ENCODE measurements around the gene THY1.
"Not testable (repeated sequence)": the region's sequence is repeated elsewhere in the genome, so short reads cannot be mapped to it uniquely, and the experiment has no call there.

Gene THY1

DNA sequence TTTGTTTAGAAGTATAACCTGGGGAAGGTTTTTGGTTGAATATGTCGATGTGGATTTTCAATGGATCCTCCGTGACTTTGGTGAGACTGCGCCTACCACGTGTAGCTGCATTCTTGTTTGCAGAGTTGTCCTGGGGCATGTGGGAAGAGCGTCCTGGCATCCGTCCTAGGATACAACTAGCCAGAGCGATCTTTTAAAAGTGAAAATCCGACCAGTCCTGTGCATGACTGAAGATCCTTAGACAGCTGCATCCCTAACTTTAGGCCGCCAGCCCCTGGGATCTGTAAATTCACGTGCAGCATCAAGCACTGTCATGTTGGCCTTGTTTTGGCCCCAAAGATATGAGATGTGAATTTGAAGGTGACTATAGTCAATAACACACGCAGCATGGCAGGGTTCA, 22.4 kb upstream of the THY1 start:
- no peak for DNase-seq (ENCODE audit: low spot score)

DNA sequence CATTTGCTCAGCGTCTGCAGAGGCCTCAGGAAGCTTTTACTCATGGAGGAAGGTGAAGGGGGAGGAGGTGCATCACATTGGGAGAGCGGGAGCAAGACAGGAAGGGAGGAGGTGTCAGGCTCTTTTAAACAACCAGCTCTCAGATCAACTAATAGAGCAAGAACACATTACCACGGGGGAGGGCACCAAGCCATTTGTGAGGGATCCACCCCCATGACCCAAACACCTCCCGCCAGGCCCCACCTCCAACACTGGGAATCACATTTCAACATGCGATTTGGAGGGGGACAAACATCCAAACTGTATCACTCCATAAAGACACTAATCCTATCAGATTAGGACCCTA, 18.9 kb upstream of the THY1 start:
- no peak for DNase-seq (ENCODE audit: low spot score)

DNA sequence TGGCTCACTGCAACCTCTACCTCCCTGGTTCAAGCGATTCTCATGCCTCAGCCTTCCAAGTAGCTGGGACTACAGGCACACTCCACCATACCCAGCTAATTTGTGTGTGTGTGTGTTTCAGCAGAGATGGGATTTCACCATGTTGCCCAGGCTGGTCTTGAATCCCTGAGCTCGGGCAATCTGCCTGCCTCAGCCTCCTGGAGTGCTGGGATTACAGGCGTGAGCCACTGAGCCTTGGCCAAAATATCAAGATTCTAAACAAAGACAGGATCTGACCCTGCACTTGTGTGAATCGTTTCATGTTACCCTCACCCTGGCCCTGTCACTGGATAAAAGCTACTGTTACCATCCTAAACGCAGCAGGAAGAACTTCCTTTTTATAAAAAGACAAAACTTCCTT, 15.6 kb upstream of the THY1 start:
- no peak for DNase-seq (ENCODE audit: low spot score)

DNA sequence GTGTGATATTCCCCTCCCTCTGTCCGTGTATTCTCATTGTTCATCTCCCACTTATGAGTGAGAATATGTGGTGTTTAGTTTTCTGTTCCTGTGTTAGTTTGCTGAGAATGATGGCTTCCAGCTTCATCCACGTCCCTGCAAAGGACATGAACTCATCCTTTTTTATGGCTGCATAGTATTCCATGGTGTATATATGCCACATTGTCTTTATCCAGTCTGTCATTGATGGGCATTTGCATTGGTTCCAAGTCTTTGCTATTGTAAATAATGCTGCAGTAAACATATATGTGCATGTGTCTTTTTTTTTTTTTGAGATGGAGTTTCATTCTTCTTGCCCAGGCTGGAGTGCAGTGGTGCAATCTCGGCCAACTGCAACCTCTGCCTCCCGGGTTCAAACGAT, 14.5 kb upstream of the THY1 start:
- DNase-seq (ENCODE audit: low spot score): not testable (repeated sequence)

DNA sequence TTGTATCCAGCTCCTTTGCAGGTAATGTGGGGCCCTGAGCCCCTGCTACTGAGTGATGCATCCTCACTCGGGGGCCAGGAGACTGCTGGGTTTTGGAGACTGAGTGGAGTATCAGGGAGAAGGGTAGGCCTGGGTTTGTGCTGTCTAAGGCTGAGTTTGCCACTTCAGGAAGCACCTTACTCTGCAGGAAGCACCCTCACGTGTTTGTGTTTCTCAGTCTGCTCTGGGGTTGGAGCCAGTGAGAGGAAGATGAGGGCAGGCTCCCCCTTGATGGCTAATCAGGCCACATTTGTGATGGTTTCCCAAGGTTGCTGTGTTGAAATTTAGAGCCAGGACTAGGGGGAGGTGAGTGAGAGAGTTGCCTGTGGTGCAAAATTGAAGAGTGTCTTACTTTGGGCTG, 13.7 kb upstream of the THY1 start:
- DNase-seq (ENCODE audit: low spot score): no peak

DNA sequence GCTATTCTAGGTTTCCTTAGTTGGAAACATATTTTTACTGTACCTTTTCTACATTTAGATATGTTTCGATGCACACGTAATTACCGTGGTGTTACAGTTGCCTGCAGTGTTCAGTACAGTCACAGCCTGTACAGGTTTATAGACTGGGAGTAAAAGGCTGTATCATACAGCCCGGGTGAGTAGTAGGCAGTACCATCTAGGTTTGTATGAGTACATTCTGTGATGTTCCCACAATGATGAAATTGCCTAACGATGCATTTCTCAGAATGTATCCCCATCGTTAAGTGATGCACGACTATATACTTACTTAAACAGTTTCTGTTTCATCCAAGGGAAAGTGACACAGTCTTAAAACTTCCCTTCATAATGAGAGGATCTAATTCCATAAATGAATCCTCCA, 13.1 kb upstream of the THY1 start:
- DNase-seq (ENCODE audit: low spot score): no peak

DNA sequence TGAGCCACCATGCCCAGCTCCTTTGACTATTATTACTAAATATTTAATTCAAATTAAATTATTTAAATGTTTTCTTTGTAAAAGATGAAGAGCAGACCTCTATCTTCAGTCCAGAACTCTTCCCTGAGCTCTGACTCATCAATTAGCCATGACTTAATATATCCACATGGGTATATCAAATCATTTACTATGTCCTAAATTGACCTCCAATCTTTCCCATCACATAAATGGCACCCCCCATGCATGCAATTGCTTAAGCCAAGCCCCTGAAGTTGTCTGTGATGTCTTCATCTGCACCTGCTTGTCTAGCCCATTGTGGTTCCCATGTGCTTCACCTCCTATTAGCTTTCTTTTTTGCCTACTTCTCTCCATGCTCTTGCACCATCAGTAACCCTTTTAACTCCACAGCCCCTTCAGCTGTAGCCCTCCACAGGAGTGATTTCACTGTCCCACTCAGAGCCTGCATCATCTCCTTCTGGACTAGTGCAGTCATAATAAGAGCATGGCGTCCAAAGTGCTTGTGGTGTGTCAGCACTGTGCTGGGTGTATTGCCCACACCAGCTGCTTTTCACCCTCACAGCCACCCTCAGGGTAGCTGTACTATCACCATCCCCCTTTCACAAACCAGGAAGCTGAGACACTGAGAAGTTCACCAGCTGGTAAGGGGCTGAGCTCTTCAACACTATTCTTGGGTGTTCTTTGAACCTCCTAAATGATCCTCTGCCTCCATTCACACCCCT, 11.8 kb upstream of the THY1 start:
- no peak for DNase-seq (ENCODE audit: low spot score)

DNA sequence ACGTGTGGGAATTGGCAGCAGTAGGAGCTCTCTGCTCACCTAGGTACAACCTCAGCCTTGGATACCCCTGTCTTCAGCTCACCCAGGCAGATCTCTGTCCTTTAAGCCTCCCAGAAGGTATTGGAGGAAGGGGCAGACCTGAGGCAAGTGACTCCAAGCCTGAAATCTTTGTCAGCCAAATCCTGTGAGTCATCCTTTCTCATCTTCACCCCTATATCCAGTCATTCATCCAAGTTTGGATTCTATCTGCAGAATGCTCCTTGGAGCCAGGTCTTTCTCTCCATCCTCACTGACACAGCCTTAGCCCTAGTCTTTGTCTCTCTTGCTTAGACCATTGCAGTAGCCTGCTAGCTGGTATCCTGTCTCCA, 10.4 kb upstream of the THY1 start:
- no peak for DNase-seq (ENCODE audit: low spot score)

DNA sequence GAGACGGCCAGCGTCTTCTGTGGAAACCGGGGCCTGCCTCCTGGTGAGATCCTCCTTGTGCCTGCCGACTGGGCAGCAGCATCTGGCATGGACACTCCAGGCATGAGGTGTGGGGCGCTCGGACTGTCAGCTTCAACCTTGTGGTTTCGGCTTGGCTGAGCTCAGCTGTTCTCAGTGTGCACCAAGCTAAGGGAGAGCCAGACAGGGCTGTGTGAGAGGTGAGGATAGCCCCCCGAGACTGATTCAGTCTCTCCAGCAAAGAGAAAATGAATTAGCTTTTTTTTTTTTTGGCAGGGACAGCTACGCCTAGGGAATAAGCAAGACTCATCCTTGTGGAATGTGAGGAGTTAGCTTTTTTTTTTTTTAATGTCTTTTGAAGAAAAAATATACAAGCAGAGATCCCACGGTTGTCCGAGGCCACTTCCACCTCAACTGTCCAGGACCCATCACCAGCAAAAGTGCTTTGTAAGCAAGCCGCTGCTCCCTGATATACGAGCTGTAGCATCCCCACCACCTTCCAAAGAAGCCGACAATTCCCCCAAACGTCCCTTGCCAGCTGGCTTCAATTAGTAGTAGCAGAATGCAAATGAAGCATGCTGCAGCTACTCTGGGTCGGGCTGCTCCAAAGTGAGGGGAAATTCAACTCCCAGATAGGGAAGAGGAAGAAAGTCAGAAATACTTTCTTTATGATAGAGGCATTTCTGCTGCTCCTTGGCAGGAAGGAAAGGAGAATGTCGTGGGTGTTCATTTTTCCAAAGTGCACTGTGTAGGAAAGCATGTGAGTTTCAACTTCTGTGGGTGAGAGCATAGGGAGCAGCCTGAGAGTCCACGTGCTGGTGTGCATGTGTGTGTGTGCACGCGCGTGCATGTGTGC, 9.7 kb upstream of the THY1 start:
- DNase-seq (ENCODE audit: low spot score): no peak

DNA sequence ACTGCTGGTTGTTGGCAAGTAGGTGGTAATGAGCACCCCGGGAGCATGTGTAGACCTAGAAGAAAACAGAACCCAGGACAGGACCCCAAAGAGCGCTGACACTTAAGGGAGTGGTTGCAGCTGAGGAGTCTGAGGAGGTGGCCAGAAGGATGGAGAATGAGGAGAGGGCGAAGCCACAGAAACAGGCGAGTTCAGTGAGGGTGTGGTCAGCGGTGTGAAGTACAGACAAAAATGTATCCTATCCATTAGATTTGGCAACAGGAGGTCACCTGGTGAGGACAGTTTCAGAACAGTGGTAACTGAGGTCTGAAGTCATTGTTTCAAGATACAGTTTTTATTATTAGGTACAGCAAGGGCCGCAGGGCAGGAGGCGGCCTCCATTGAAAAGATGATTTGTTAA, 8.6 kb upstream of the THY1 start:
- DNase-seq (ENCODE audit: low spot score): no peak

DNA sequence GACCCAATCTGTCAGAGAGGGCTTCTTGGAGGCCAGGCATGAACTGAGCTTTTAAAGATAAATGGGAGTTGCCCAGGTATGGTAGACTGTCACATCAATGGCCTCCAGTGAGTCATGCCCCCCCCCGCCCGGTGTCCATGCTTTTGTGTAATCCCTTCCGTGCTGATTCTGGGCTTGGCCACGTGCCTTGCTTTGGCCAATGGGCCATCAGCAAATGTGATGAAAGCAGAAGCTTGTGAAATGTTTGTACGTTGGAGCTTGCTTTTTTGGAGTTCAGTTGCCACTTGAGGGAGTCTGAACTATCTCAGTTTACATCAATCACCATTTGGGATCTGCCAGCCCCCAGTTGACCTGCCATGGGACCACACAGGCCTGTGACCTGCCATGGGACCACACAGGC, 4.3 kb upstream of the THY1 start:
- no peak for DNase-seq (ENCODE audit: low spot score)

DNA sequence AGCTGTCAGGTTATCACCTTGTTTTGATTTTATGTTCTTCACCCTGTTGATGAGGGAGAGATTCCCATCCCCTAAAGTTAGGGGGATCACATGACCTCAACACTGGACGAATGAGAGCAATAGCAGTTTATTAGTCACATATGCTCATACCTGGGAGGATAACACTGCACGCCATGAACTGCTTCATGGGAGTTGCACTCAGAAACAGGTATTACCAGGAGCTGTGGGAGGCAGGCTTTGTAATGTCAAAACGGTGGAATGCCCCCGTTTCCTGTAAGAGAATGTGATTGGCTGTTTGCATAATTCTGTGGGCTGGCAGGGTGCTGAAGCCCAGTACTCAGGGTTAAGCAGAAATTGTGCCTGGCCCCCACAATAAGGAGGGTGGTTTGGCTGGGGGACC, 3.2 kb upstream of the THY1 start:
- no peak for DNase-seq (ENCODE audit: low spot score)

DNA sequence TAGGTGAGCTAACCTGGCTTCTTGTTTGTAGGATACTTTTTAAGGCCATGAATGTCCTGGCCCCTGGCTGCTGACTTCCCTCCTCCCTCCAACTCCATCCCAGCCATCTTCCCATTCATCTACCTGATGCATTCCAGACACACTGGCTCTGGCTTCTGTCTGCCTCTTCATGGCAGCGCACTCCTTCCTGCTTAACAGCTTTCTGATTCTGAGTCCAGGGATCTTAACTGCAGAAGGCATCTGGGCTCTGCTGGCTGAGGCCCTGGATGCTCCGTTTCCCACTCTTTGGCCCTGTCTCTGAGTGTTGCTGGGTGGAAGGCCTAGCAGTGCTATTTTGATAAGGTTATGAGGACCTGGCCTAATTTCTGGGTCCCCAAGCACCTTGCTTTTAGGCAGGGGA, 1.8 kb upstream of the THY1 start:
- DNase-seq (ENCODE audit: low spot score): no peak

DNA sequence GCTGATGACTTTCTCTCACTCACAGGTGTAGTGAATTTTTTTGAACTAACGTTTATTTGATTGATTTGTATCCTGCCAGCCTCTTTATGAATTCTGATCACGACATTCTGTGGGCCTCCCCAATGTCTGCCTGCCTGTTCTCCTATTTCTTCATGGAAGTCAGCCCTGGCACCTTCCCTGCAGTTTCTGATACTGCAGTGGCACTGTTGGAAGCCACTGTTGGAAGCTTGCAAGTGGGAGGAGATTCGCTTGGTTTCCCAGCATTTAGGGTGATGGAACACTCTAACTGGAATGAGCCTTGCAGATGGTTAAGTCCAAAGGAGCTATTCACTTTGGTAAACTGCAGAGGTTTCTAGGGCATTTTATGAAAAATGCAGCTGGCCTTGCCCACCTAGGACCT, 1.3 kb upstream of the THY1 start:
- no peak for DNase-seq (ENCODE audit: low spot score)

DNA sequence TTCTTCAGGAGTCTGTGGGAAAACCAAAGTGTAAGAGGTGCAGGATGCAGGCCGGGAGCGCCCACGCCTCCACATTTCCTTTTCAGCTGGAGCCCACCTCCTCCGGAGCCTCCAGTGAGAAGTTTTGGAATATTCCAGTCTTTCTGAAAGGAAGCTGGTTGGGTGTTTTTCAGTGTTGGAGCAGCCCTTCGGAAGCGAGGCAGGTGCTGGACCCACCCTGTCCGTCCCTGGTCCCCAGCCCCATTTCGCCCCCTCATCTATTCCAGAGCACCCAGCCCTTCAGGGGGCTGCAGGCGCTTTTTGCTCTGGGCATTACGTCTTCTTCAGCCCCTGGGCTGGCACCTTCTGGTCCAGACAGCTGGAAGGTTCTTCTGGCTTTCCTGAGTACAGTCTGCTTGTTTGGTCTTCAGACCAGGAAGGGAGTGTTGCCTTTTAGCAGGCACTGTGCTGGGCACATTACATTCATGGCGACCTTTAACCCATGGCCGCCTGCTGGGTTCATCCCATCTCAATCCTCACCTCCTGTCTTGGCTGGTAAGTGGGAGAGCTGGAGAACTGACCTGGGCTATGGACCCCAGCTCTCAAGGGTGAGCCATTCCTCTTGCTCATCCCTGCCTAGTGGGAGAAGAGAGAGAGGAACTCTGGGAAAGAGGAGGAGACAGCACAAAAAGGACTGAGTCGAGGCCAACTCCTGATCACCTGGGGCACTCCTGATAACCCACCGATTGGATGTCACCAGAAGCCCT, 710 bp upstream of the THY1 start:
- no peak for DNase-seq (ENCODE audit: low spot score)

DNA sequence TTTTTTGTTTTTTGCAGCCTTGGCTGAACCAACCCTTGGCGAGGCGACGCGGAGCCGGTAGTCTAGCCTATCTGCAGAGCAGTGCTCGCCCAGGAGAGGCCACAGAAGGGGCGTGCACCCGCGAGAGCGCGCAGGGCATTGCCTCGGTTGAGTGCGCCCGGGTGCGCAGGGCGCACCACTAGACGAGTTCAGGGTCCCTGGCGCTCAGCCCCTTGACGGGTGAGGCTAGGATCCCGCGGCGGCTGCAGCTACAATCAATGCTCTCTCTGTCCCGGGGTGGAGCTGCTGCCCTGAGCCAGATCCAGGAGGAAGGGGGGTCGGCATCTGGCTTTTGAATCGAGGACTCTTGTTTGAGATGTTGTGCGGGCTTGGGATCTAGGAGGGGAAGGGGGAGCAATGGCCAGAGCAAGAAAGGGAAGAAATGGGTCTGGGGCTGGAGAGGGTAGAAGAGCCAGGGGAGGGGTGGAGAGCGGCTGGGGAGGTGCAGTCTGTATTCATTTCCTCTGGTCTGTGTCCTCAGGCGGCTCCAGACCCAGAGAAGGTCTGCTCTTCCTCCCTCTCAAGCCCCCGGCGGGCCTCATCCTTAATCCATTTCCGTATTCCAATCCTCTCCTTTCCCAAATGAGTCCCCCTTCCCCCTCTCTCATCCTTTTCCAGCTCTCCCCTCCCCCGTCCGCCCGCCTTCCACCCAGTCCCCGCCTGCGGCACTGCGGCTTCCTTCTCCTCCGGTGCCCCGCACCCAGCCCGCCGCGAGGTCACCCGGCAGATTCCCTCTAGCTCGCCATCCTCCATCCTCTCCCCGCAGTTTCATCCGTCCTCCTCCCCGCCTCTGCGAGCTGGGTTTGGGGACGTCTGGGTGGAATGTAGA, 797 bp downstream of the THY1 start:
- no peak for DNase-seq (ENCODE audit: low spot score)

DNA sequence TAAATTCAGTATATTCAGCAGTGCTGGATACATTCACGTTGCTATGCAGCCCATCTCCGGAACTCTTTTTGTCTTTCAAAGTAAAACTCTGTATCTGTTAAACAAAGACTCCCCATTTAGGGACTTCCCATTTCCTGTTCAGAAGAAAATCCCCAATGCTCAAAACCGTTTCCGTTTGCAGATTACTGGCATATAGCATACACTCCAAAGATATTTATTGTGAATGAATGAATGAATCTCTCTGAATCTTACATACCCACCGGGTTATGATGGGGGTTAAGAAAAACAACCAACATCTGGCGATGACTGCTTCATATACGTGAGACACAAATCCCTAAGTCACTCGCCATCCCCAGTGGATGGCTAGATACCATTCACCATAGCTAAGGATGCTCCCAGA, 1.6 kb downstream of the THY1 start:
- no peak for DNase-seq (ENCODE audit: low spot score)

DNA sequence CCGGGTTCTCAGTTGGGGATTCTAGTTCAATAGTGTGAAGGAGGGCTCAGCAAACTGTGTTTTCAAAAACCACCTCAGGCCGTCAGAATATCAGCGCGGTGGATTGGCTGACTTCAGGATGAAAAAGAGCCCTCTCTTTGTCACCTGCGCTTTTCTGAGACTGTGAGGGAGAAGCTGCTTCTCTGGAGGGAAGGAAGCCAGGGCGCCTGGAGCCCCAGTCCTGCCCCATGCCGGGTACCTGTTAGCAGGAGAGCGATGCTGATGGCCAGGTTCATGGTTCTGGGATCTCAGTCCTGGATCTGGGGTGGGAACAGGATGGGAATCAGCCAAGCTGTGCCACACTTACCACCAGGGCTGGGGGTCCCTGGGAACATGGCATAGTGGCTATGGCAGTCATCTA, 2.3 kb downstream of the THY1 start:
- DNase-seq (ENCODE audit: low spot score): no peak

DNA sequence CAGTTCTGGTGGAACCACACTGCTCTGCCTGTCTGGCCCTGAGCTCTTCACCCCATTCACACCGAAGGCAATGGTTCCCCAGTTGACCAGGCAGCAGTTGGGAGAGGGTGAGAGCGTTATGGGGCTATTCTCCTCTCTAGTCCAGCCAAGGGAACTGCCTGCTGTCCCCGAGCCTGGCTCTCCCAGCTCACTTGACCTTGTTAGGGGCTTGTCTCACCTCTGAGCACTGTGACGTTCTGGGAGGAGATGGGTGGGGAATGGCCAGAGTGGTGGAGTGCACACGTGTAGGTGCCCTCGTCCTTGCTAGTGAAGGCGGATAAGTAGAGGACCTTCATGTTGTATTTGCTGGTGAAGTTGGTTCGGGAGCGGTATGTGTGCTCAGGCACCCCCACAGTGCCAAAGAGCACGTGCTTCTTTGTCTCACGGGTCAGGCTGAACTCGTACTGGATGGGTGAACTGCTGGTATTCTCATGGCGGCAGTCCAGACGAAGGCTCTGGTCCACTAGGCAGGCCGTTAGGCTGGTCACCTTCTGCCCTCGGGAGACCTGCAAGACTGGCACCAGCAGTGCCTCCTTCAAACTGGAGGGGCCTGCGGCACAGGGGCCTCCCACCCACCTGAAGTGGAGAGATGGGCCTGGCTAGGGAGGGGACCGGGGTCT, 3.0 kb downstream of the THY1 start:
- DNase-seq (ENCODE audit: low spot score): no peak

DNA sequence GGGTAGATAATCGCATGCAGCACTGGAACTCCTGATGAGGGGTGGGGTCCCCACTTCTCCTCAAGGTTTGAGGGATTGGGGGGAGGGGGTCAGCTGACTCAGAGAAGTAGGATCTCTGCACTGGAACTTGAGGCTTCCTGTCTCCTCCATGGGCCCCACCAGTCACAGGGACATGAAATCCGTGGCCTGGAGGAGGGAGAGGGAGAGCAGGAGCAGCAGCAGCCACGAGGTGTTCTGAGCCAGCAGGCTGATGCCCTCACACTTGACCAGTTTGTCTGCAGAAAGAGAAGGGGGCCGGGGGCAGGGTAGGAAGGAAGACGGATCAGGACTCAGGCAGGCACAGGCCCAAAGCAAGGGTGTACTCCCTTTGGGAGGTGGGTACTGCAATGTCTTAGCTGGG, 3.7 kb downstream of the THY1 start:
- no peak for DNase-seq (ENCODE audit: low spot score)

DNA sequence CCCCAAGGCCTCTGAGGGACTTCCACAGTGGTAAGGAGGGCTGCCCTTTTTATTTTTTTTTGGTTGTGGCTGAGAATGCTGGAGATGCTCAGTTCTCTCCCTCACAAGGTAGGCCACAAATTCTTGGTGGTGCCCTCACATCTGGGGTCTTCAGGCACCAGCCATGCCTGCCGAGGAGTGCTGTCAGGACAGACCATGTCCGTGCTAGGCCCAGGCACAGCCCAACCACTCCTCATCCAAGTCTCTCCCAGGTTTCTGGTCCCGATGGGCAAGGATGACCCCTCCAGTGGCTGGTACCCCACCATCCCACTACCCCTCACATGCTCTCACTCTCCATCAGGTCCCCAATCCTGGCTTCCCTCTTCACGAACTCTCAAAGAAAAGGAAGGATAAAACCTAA, 4.2 kb downstream of the THY1 start:
- no peak for DNase-seq (ENCODE audit: low spot score)

Data from HuH-7 (cell line).